NCI-H1436 (cell line): ENCODE measurements around the gene ISG15.
A peak's percentile ranks its signal among the peaks of the same experiment; 100 is the strongest.
"Not testable (repeated sequence)": the region's sequence is repeated elsewhere in the genome, so short reads cannot be mapped to it uniquely, and the experiment has no call there.

ENCODE experiments used
- DNase-seq: peaks from one replicate; lab custom pipeline; 2025; lab: John Stamatoyannopoulos, UW

ISG15 gene

GRCh38 chr1:975365-975764, 37.9 kb upstream of the ISG15 start:
- no peak for DNase-seq

DNA sequence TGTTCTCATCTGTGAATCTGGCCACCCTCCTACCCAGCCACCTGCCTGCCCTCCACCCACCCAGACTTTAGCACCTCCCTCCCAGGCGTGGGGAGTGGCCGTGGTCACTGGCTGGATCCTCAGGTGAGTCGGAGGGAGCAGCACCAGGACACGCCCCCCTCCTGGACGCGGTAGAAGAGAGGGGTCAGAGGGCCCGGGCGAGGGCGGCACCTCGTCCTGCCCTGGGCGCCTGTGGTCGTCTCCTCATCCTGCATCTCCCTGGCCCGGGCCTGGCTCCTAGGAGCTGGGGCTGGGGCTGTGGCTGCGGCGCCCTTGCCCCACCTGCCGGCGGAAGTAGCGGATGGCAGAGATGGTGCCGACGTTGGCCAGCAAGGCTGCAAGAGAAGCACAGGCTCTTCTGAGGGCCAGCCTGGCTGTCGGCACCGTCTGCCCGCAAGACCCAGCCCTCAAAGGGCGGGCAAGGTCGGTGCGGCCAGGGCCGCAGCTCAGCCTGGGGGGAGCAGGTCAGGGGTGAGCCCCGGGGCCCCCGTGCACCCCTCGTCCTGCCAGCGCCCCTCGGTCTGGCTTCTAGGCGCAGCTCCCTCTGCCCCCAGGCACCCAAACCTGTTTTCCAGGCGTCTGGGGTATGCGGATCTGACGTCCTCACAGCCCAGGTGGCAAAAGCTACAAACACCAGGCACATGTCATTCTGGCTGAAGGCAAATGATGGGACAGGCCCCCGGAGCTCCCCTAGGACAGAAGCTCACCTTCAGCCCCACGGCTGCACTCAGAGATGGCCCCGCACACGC, 37.2 kb upstream of the ISG15 start:
- peak; percentile 41 for DNase-seq

- DNase-seq = not testable (repeated sequence)
Measured at GRCh38 chr1:976791-977190, 36.5 kb upstream of the ISG15 start.

GRCh38 chr1:978069-978834, 35.0 kb upstream of the ISG15 start:
- no peak for DNase-seq

DNA sequence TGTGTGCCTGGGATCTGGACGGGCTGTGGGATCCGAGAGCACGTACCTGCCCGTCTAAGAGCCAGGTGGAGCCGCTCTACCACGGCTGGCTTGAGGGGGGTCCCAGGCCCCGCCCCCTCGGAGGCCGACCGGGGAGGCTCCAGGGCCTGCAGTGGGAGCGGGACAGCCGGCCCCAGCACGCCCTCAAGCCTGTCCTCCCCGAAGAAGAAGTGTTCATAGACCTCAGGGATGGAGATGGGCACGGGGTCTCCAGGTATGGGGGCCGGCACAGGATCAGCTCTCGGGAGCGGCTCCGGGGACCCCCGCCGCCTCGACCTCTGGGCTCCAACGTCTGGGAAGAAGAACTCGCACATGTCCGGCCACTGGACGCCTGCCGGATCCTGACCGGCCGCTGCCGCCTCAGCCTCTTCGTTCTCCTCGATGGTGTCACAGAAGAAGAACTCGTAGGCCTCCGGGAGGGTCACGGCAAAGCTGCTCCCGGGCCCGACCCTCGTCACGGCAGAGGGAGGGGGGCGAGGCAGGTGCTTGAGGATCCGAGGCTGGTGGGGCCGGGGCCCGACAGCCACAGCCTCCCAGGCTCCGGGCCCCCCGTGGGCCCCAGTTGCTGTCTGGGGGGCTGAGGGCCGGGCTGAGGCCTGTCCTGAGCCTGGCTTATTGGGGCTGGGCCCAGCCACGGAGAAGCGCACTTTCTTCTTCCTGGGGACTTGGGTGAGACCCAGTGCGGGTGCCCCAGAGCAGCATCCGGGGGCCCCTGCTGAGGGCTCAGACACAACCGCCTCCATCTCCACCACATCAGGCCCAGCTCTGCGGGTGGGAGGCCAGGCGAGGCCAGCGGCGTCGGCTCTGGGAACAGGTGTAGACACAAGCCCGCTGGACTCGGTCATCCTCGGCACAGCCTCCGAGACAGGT, 34.2 kb upstream of the ISG15 start:
- DNase-seq = no peak

DNA sequence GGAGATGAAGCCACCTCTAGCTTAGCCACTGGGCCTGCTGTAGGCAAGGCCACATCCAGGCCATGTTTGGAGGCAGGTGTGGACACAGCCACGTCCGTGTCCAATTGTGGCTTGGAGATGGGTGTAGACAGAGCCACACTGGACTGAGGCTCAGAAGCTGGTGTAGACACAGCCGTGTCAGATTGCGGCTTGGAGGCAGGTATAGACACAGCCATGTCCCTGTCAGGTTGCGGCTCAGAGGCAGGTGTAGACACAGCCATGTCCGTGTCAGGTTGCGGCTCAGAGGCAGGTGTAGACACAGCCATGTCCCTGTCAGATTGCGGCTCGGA, 33.6 kb upstream of the ISG15 start:
- DNase-seq = no peak

- DNase-seq = no peak
Measured at GRCh38 chr1:980137-980571, 33.1 kb upstream of the ISG15 start.

- DNase-seq = no peak
Measured at GRCh38 chr1:980602-981395, 32.5 kb upstream of the ISG15 start.

DNA sequence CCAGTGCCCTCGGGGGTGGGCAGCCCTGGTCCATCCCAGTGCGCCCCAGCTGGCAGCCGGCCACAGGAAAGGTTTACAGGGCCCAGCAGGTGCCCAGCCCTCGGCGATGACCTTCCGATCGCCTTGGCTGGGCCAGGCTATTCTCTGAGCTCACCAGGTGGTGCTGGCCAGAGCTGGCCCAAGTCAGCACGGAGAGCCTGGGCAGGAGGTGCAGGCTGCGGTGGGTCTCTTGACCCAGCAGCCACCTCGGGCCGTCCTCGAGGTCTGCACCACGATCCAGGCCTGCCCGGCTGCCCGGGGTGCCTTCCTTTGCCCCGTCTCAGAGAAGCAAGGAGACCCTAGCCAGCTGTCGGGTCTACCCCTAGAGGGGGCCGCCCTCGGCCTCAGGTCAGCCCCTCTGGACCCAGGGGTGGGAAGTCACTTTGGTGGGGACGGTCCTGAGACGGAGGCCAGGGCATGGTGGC, 31.8 kb upstream of the ISG15 start:
- DNase-seq = no peak

DNA sequence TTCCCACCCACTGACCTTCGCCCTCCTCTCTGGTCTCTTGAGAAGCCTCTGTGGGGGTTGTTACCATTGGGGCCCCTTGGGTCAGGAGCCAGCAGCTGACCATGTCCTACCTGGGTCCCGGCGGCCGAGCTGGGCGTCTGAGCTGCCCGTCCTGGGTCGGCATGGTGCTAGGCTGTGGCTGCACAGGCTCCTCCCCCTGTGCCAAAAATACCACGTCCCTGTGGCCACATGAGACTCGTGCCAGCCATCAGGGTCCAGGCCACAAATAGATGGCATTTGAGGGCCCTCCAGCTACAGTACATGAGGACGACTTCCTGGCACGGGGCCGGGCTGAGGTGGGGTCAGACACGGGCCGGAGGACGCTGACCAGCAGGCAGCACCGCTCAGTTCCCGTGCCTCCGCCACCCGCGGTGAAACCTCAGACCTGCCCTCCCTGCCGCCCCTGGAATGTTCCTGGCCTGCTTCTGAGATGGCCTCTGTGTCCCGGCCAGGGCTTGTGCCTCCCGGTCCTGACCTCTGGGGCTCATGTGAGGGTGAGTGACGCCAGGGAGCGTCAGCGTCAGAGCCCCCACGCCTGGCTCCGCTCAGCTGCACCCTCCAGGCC, 31.2 kb upstream of the ISG15 start, which contains the start of gene PERM1:
Gene PERM1, minus strand, starts transcription at position 139 of the 604 bp plus-strand sequence. CDS start 1,064 bp downstream, outside the sequence.
- DNase-seq = no peak

GRCh38 chr1:982765-983436, 30.4 kb upstream of the ISG15 start:
- DNase-seq = no peak

- DNase-seq = no peak
Measured at GRCh38 chr1:983798-984475, 29.4 kb upstream of the ISG15 start.

GRCh38 chr1:984476-984814, 28.9 kb upstream of the ISG15 start:
- DNase-seq = no peak

GRCh38 chr1:985126-985525, 28.2 kb upstream of the ISG15 start:
- DNase-seq = no peak

DNA sequence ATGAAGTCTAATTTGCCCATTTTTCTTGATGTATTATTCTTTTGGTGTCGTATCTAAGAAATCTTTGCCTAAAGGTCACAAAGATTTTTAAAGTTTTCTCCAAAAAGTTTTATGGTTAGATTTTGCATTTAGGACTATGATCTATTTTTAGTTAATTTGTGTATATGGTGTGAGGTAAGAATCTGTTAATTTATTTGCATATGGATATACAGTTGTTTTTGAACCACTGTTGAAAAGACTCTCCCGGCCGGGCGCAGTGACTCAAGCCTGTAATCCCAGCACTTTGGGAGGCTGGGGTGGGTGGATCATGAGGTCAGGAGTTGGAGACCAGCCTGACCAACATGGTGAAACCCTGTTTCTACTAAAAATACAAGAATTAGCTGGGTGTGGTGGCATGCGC, 25.2 kb upstream of the ISG15 start:
- DNase-seq = not testable (repeated sequence)

DNA sequence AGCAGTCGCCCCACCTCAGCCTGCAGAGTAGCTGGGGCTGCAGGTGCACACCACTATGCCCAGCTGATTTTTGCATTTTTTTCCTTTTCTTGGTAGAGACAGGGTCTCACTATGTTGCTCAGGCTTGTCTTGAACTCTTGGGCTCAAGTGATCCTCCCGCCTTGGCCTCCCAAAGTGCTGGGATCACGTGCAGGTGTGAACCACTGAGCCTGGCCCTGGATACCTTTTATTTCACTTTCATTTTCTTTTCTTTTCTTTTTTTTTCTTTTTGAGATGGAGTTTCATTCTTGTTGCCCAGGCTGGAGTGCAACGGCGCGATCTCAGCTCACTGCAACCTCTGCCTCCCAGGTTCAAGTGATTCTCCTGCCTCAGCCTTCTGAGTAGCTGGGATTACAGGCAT, 22.0 kb upstream of the ISG15 start:
- not testable (repeated sequence) for DNase-seq

GRCh38 chr1:991895-992294, 21.4 kb upstream of the ISG15 start:
- no peak for DNase-seq

GRCh38 chr1:992362-992761, 20.9 kb upstream of the ISG15 start:
- DNase-seq = no peak

GRCh38 chr1:993379-993995, 19.8 kb upstream of the ISG15 start:
- no peak for DNase-seq
